Measurements from ENCODE around the gene EMC9.
"Not testable (repeated sequence)": the region's sequence is repeated elsewhere in the genome, so short reads cannot be mapped to it uniquely, and the experiment has no call there.

The EMC9 gene

GRCh38 chr14:24106672-24107271, 34.6 kb downstream of the EMC9 start:
- no peak for DNase-seq

- not testable (repeated sequence) for DNase-seq
These were observed 35.7 kb downstream of the EMC9 start for GRCh38 chr14:24105609-24106239.

GRCh38 chr14:24103451-24103850, 37.9 kb downstream of the EMC9 start:
- no peak for DNase-seq

- DNase-seq: no peak
These were observed 38.9 kb downstream of the EMC9 start for GRCh38 chr14:24102357-24103048.

GRCh38 chr14:24100982-24101494, 40.4 kb downstream of the EMC9 start:
- no peak for DNase-seq

GRCh38 chr14:24100197-24100981, 41.0 kb downstream of the EMC9 start:
- no peak for DNase-seq

- no peak for DNase-seq
These were observed 42.2 kb downstream of the EMC9 start for GRCh38 chr14:24098927-24099813.

GRCh38 chr14:24098229-24098926, 43.0 kb downstream of the EMC9 start:
- DNase-seq: no peak

- no peak for DNase-seq
These were observed 44.7 kb downstream of the EMC9 start for GRCh38 chr14:24096545-24097181.

- peak; percentile 41 for DNase-seq
These were observed 45.9 kb downstream of the EMC9 start for GRCh38 chr14:24095271-24096068.

GRCh38 chr14:24094841-24095270, 46.5 kb downstream of the EMC9 start:
- DNase-seq: no peak

GRCh38 chr14:24093901-24094840, 47.2 kb downstream of the EMC9 start, which contains the start of gene PCK2:
Gene PCK2, plus strand, starts transcription at chr14:24094311. Its CDS starts 95 bp downstream, at chr14:24094406.
- peak; percentile 75 for DNase-seq

GRCh38 chr14:24093207-24093900, 48.0 kb downstream of the EMC9 start:
- no peak for DNase-seq

GRCh38 chr14:24092505-24093206, 48.7 kb downstream of the EMC9 start:
- DNase-seq: no peak

- DNase-seq: no peak
These were observed 49.3 kb downstream of the EMC9 start for GRCh38 chr14:24092110-24092504.

GRCh38 chr14:24089890-24090289, 51.5 kb downstream of the EMC9 start:
- DNase-seq: no peak
